DOHH2 (cell line): ENCODE data around the gene SNAP29.
"Not testable (repeated sequence)": the region's sequence is repeated elsewhere in the genome, so short reads cannot be mapped to it uniquely, and the experiment has no call there.

ENCODE experiments used
- H3F3A ChIP-seq: fragments of 200-600 bp; sonication (generic), shearing (Covaris generic); 2 replicates; pipeline ENCODE4 v1.6.0; 2016; ENCODE audit warnings: antibody characterized with exemption, mild to moderate bottlenecking; ENCODE audit not compliant: control insufficient read depth, insufficient read depth
- H3K27ac ChIP-seq: fragments of 200-600 bp; sonication (generic); 2 replicates; pipeline ENCODE4 v1.5.1; 2014; ENCODE audit warnings: low read depth, mild to moderate bottlenecking, low read length, moderate library complexity
- H3K27me3 ChIP-seq: fragments of 200-600 bp; sonication (generic); 2 replicates; pipeline ENCODE4 v1.6.1; 2014; ENCODE audit warnings: mild to moderate bottlenecking, low read length, mixed read lengths; ENCODE audit not compliant: control insufficient read depth
- H3K36me3 ChIP-seq: fragments of 200-600 bp; sonication (generic); 2 replicates; pipeline ENCODE4 v1.6.1; 2014; ENCODE audit warnings: mild to moderate bottlenecking, low read length, moderate library complexity, mixed read lengths; ENCODE audit not compliant: control insufficient read depth
- H3K4me1 ChIP-seq: fragments of 200-600 bp; sonication (generic); 2 replicates; pipeline ENCODE4 v1.6.1; 2014; ENCODE audit warnings: mild to moderate bottlenecking, low read length, mixed read lengths; ENCODE audit not compliant: control insufficient read depth
- H3K4me2 ChIP-seq: fragments of 200-600 bp; sonication (generic); 2 replicates; pipeline ENCODE4 v1.6.0; 2014; ENCODE audit warnings: mild to moderate bottlenecking, low read length, moderate library complexity
- H3K4me3 ChIP-seq: fragments of 200-600 bp; sonication (generic); 2 replicates; pipeline ENCODE4 v1.5.1; 2014; ENCODE audit warnings: mild to moderate bottlenecking, low read length, mixed read lengths
- H3K79me2 ChIP-seq: fragments of 200-600 bp; sonication (generic); 2 replicates; pipeline ENCODE4 v1.6.1; 2014; ENCODE audit warnings: mild to moderate bottlenecking, low read length, mixed read lengths; ENCODE audit not compliant: control insufficient read depth
- H3K9me2 ChIP-seq: fragments of 200-600 bp; sonication (generic); replicated peaks from 2 replicates; pipeline ENCODE4 v1.6.1; 2014; ENCODE audit warnings: mild to moderate bottlenecking, low read length, mixed read lengths; ENCODE audit not compliant: control insufficient read depth
- H3K9me3 ChIP-seq: fragments of 200-600 bp; sonication (generic); 2 replicates; pipeline ENCODE4 v1.6.1; 2014; ENCODE audit warnings: antibody characterized with exemption, low read length, mixed read lengths; ENCODE audit not compliant: control insufficient read depth, insufficient read depth
- H4K20me1 ChIP-seq: fragments of 200-600 bp; sonication (generic); 2 replicates; pipeline ENCODE4 v1.6.0; 2014; ENCODE audit warnings: low read depth, mild to moderate bottlenecking, antibody characterized with exemption, low read length, moderate library complexity; ENCODE audit not compliant: control insufficient read depth, insufficient read depth
- EZH2phosphoT487 ChIP-seq: fragments of 200-600 bp; sonication (generic); IDR thresholded peaks from 2 replicates; pipeline ENCODE4 v1.6.1; 2017; ENCODE audit warnings: borderline replicate concordance, mild to moderate bottlenecking, antibody characterized with exemption, low read length, moderate library complexity, mixed read lengths
- TF ChIP-seq, protein P1 (sequence below): fragments of 200-600 bp; sonication (generic); IDR thresholded peaks from one replicate; pipeline ENCODE4 v1.5.1; 2014; ENCODE audit warnings: antibody characterized with exemption, mild to moderate bottlenecking, low read depth, low read length; ENCODE audit not compliant: poor library complexity, severe bottlenecking

The SNAP29 gene

DNA sequence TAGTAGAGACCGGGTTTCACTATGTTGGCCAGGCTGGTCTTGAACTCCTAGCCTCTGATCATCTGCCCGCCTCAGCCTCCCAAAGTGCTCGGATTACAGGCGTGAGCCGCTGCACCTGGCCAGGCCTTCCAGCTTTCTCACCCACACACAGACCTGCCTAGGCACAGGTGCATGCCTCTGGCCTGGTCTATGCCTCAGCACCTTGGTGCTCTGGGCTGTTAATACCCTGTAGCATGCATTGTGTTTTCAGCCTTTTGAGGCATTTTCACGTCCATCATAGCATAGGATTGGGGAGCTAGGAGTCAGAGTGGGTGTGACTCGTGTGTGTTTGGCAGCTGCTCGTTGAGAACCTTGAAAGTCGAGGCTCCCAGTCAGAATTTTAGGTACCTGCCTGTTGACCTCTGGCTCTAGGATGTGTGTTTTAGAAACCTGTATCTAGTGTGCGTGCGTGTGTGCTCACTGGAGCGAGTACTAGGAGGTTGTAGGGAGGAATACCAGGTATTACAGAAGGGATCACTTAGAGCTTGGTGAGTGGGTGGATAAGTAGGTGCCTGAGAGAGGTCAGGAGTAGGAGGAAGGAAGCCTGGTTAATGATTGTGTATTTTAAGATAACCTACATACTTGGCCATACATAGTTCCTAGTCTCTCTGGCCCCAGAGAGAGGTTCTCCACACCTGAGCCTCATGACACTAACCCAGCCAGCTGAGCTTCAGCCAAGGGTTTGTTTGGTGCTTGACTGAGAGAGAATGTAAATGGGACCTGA, 78.4 kb downstream of the SNAP29 start:
- Histone ChIP-seq H3K4me3 (no peak overlapping the region), H3K4me2 (0 out of 2 replicates have a peak overlapping the region, but pooled peaks have one; percentile 6), H3K4me1 (peaks cover 23% of the 10 kb centered on the region), H3K36me3 (peaks cover 73% of the 10 kb centered on the region), H3K9me3 (no peaks in the 10 kb centered on the region), H3K27me3 (no peaks in the 10 kb centered on the region), H3K27ac (no peak overlapping the region), H3K79me2 (peaks cover 99% of the 10 kb centered on the region), H3K9me2 (no peaks in the 10 kb centered on the region), H3F3A (0 out of 2 replicates have a peak, but pooled peaks cover 7% of the 10 kb centered on the region), H4K20me1 (peaks cover 41% of the 10 kb centered on the region)
- TF ChIP-seq EZH2phosphoT487, result no peak
- TF ChIP-seq, protein P1, sequence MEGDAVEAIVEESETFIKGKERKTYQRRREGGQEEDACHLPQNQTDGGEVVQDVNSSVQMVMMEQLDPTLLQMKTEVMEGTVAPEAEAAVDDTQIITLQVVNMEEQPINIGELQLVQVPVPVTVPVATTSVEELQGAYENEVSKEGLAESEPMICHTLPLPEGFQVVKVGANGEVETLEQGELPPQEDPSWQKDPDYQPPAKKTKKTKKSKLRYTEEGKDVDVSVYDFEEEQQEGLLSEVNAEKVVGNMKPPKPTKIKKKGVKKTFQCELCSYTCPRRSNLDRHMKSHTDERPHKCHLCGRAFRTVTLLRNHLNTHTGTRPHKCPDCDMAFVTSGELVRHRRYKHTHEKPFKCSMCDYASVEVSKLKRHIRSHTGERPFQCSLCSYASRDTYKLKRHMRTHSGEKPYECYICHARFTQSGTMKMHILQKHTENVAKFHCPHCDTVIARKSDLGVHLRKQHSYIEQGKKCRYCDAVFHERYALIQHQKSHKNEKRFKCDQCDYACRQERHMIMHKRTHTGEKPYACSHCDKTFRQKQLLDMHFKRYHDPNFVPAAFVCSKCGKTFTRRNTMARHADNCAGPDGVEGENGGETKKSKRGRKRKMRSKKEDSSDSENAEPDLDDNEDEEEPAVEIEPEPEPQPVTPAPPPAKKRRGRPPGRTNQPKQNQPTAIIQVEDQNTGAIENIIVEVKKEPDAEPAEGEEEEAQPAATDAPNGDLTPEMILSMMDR, result no peak

DNA sequence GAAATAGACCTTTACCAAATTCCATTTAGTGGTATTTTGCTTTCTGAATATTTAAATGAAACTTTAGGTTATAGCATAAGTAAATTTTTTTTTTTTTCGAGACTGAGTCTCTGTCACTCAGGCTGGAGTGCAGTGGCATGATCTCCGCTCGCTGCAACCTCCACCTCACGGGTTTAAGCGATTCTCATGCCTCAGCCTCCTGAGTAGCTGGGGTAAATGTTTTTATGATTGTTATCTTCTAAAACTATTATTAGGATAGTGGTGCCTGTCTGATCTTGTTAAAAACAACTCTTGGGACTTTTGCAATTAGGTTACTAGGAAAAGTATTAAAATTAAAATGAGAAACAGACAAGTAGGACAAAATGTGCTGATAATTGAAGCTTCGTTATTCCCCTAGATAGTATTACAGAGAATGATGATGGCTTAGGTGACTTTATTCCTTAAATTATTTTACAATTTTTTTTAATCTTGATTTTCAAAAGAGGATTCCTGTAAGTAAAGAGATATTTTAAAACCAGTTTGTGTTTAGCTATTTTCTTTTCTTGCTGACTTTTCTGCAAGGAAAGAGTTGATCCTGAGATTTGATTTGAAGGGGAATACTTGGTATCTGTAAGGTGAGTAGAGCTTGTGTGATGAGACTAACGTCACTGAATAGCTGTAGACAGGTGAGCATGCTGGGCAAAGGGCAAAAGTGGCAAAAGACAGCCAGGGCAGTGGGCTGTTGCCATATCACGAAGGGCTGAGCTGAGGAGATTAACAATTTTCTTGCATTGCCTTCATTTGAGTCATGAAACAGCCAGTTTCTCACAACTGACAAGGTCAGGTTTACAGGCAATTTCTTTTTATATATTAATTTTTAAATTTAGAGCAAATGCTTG, 79.2 kb downstream of the SNAP29 start:
- H3K27ac ChIP-seq, result no peak overlapping the region
- H4K20me1 ChIP-seq, result peaks cover 47% of the 10 kb centered on the region
- H3K36me3 ChIP-seq, result peaks cover 70% of the 10 kb centered on the region

DNA sequence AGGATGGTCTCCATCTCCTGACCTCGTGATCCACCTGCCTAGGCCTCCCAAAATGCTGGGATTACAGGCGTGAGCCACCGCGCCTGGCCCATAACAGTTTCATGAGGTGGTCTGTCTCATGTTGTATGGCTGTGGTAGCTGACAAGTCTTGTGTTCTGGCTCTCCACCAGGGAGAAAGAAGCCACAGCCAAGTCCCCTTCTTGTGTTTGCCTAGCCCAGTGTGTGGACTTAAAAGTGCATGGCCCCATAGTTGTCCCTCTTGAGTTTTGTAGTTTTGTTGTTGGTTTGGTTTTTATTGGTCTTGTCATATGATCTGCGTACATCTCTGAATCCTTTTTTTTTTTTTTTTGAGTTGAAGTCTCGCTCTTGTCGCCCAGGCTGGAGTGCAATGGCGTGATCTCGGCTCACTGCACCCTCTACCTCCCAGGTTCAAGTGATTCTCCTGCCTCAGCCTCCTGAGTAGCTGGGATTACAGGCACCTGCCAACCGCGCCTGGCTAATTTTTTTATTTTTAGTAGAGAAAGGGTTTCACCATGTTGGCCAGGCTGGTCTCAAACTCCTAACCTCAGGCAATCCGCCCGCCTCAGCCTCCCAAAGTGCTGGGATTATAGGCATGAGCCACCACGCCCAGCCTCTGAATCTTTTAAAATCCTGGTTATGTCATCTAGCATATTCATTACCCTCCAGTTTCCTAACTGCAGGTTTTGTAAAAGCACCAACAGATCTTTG, 80.8 kb downstream of the SNAP29 start:
- Histone ChIP-seq H3K36me3 (peaks cover 67% of the 10 kb centered on the region), H3K79me2 (peaks cover 99% of the 10 kb centered on the region), H4K20me1 (peaks cover 50% of the 10 kb centered on the region), H3K4me1 (peaks cover 29% of the 10 kb centered on the region)
- not testable (repeated sequence) for H3F3A ChIP-seq, H3K9me3 ChIP-seq, H3K9me2 ChIP-seq, H3K27me3 ChIP-seq, H3K4me3 ChIP-seq, H3K27ac ChIP-seq, H3K4me2 ChIP-seq

More for the DNA sequence above, 79.2 kb downstream of the SNAP29 start:
- Histone ChIP-seq H3K27me3 (no peaks in the 10 kb centered on the region), H3K79me2 (peaks cover 99% of the 10 kb centered on the region), H3K9me3 (no peaks in the 10 kb centered on the region), H3K4me2 (0 out of 2 replicates have a peak overlapping the region, but pooled peaks have one; percentile 6), H3K9me2 (no peaks in the 10 kb centered on the region), H3F3A (0 out of 2 replicates have a peak, but pooled peaks cover 7% of the 10 kb centered on the region), H3K4me3 (no peak overlapping the region), H3K4me1 (peaks cover 29% of the 10 kb centered on the region)
- TF ChIP-seq, protein P1, result no peak
- TF ChIP-seq EZH2phosphoT487, result no peak
